Measurements from ENCODE around the gene RTEL1. TPM values are rescaled to one million over a fixed set of nuclear protein-coding genes. Genes with fewer than 3 reads are reported as not detected.

The RTEL1 gene
- total RNA-seq, 5 donors from 2014 or later (not counting 1 experiment from before 2014, with no cell fraction given) = 30.7 to 41.6 (median 36.8) TPM

DNA sequence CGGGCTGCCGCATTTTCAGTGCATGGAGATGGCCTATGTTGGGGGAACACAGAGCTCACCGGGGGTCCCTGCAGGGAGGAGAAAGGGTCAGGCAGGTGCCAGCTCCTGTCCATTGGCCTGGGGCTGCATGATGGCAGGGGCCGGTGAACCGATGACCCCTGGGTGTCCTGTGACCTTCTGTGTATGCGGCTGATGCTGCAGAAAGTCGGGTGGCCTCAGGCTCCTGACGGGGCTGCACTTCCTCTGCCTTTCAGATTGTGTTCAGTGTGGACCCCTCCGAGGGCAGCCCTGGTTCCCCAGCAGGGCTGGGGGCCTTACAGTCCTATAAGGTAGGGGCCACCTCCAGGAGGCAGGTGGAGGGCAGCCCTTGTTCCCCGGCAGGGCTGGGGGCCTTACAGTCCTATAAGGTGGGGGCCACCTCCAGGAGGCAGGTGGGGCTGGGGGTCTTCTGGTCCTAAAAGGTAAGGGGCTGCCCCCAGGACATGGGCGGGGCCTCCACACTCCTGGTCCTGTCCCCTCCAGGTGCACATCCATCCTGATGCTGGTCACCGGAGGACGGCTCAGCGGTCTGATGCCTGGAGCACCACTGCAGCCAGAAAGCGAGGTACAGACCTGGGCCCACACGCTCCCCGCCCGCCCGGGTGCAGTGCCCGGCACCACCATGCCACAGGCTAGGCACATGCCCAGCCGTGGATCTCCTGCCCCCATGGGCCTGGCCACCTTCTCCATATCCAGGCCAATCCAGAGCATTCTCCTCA lies 27.3 kb downstream of the RTEL1 start:
- CTCF ChIA-PET = no interaction called here
- Histone ChIP-seq H3K27me3 (replicated peaks in 1 of 2; ENCODE audit: control insufficient read depth in 2 of 2, extremely low read depth in 1 of 2, insufficient read depth in 2 of 2, low read length in 1 of 2) (peaks cover 0 to 2% of the 10 kb centered on the region in 2 experiments), H3K9me3 (no peaks in the 10 kb centered on the region), H3K36me3 (ENCODE audit: control insufficient read depth in 2 of 2, extremely low read depth in 1 of 2, insufficient read depth in 1 of 2, low read length in 1 of 2) (peaks cover 0 to 2% of the 10 kb centered on the region in 2 donors), H3K4me1 (ENCODE audit: control insufficient read depth in 1 of 2, extremely low read depth in 1 of 2, insufficient read depth in 2 of 2, low read length in 2 of 2) (peaks cover 6 to 22% of the 10 kb centered on the region in 2 experiments), H3K27ac (ENCODE audit: low read length) (no peak overlapping the region), H3K4me3 (ENCODE audit: control insufficient read depth in 1 of 2, extremely low read depth in 1 of 2, low read length in 1 of 2) (no peak overlapping the region)
- H3K27ac Mint-ChIP-seq = no peak overlapping the region
- 95% methylated on average over 19 of the region's 21 CpGs for WGBS (ENCODE audit: insufficient coverage)
- POLR2A ChIA-PET = no interaction called here
- no peaks in the 10 kb centered on the region for H3K27me3 Mint-ChIP-seq
- no peaks in the 10 kb centered on the region for H3K9me3 Mint-ChIP-seq
- DNase-seq (no peak), ATAC-seq (replicated peaks in 1 of 4) (no peak)
- H3K4me1 Mint-ChIP-seq = peaks cover 0 to 4% (median 3%) of the 10 kb centered on the region in 3 donors
- no peaks in the 10 kb centered on the region for H3K36me3 Mint-ChIP-seq
- H3K4me3 Mint-ChIP-seq = no peak overlapping the region

DNA sequence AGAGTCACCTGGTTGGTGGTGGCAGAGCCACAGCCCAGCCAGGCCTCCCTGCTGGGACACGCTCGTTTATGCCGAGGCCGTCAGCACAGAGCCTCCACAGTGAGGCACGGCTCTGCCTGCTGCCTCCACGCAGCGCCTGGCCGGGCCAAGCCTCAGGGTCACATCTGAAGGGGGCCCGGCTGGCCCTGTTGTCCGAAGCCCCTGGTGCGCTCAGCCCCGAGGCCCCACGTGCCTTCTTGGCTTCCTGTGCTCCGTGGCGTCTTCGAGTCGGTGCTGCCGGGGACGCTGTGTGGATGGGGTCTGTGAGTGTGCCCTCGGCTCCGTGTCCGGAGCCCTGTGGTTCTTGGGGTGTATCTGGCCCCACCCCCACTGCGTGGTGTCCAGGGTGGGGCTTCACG lies 28.0 kb downstream of the RTEL1 start:
- H3K27ac Mint-ChIP-seq = no peak overlapping the region
- ChIA-PET POLR2A (no interaction called here), CTCF (no interaction called here)
- no peak overlapping the region for H3K27ac ChIP-seq (ENCODE audit: low read length)
- H3K27me3 ChIP-seq (replicated peaks in 1 of 2; ENCODE audit: control insufficient read depth in 2 of 2, extremely low read depth in 1 of 2, insufficient read depth in 2 of 2, low read length in 1 of 2) = peaks cover 0 to 2% of the 10 kb centered on the region in 2 experiments
- peaks cover 0 to 2% of the 10 kb centered on the region in 2 donors for H3K36me3 ChIP-seq (ENCODE audit: control insufficient read depth in 2 of 2, extremely low read depth in 1 of 2, insufficient read depth in 1 of 2, low read length in 1 of 2)
- H3K36me3 Mint-ChIP-seq = no peaks in the 10 kb centered on the region
- H3K9me3 ChIP-seq = no peaks in the 10 kb centered on the region
- H3K4me3 ChIP-seq (ENCODE audit: control insufficient read depth in 1 of 2, extremely low read depth in 1 of 2, low read length in 1 of 2) = no peak overlapping the region
- WGBS (ENCODE audit: insufficient coverage) = 96% methylated on average over 11 of the region's 24 CpGs
- ATAC-seq (replicated peaks in 1 of 4) (no peak), DNase-seq (no peak)
- peaks cover 6 to 22% of the 10 kb centered on the region in 2 experiments for H3K4me1 ChIP-seq (ENCODE audit: control insufficient read depth in 1 of 2, extremely low read depth in 1 of 2, insufficient read depth in 2 of 2, low read length in 2 of 2)
- no peak overlapping the region for H3K4me3 Mint-ChIP-seq
- peaks cover 0 to 4% (median 3%) of the 10 kb centered on the region in 3 donors for H3K4me1 Mint-ChIP-seq
- H3K27me3 Mint-ChIP-seq = no peaks in the 10 kb centered on the region
- no peaks in the 10 kb centered on the region for H3K9me3 Mint-ChIP-seq

DNA sequence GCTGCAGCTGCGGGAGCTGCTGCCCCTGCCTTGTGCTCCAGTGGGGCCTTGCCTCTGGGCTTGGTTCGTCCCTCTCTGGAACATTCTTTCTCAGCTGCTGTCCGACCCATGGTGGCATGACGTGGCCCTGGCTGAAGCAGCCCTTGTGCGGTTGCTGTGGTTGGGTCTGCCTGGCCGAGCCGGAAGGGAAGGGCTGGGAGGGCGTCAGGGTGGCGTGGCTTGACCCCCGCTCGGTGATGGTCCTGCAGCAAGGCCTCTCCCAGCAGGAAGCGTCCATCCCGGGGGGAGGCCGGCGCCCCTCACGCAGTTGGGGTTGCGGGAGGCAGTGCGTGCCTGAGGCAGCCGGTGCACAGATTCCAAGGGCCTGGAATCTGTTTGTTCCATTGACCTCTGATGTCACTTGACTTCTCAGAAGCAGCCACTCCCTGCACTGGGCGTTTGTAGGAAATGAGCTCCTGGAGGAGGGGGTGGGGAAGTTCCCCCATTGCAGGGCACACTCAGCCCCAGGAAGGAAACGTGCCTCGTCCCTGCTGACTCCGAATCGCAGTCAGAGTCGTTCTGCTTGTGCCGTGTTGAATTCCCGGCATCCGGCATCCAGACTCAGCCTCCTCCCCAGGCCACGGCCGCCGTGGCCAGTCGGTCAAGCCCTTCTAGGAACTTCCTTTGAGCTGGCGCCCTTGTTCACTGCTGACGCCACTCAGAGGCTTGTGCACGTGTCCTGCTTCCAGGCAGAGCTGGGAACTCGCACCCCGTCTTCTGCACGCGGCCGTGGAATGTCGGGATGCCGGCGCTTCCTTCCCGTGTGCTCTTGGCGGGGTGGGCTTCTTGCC lies 28.6 kb downstream of the RTEL1 start:
- H3K36me3 ChIP-seq (ENCODE audit: control insufficient read depth in 2 of 2, extremely low read depth in 1 of 2, insufficient read depth in 1 of 2, low read length in 1 of 2) = peaks cover 0 to 2% of the 10 kb centered on the region in 2 donors
- Mint-ChIP-seq H3K4me3 (no peak overlapping the region), H3K27ac (no peak overlapping the region), H3K4me1 (peaks cover 3 to 5% (median 4%) of the 10 kb centered on the region in 3 donors), H3K27me3 (no peaks in the 10 kb centered on the region), H3K9me3 (no peaks in the 10 kb centered on the region), H3K36me3 (no peaks in the 10 kb centered on the region)
- H3K27ac ChIP-seq (ENCODE audit: low read length) = no peak overlapping the region
- peaks cover 6 to 22% of the 10 kb centered on the region in 2 experiments for H3K4me1 ChIP-seq (ENCODE audit: control insufficient read depth in 1 of 2, extremely low read depth in 1 of 2, insufficient read depth in 2 of 2, low read length in 2 of 2)
- no peaks in the 10 kb centered on the region for H3K9me3 ChIP-seq
- POLR2A ChIA-PET = no interaction called here
- H3K27me3 ChIP-seq (replicated peaks in 1 of 2; ENCODE audit: control insufficient read depth in 2 of 2, extremely low read depth in 1 of 2, insufficient read depth in 2 of 2, low read length in 1 of 2) = peaks cover 0 to 2% of the 10 kb centered on the region in 2 experiments
- peak overlapping the region in 1 of 2 donors; percentile 41 for H3K4me3 ChIP-seq (ENCODE audit: control insufficient read depth in 1 of 2, extremely low read depth in 1 of 2, low read length in 1 of 2)
- CTCF ChIA-PET = no interaction called here
- DNase-seq (peak in 12 of 35 experiments; percentile 8 to 45 (median 26)), ATAC-seq (replicated peaks in 1 of 4) (peak in 1 of 4 experiments; percentile 61)
- 58% methylated on average over 36 of the region's 45 CpGs for WGBS (ENCODE audit: insufficient coverage)

DNA sequence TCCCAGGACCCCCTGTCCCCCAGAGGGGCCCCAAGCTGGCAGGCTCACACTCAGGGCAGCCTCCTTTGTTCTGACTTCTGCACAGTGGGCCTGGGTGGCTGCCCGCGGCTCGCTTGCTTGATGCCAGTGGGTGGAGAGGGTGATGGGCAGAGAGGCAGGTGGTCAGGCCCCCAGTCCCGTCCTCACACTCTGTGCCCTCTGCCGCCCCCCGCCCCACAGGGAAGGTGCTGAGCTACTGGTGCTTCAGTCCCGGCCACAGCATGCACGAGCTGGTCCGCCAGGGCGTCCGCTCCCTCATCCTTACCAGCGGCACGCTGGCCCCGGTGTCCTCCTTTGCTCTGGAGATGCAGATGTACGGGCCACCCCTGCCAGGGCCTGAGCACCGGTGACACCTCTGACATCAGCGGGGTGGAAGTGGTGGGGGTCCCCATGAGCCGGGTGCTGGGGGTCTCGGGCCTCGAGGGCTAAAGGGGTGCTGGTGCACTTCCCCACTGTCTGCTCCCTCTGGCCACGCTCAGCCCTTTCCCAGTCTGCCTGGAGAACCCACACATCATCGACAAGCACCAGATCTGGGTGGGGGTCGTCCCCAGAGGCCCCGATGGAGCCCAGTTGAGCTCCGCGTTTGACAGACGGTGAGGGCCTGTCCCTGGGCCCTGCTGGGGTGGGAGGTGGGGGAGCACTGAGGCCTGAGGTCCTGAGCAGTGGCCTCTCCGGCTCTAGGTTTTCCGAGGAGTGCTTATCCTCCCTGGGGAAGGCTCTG lies 29.5 kb downstream of the RTEL1 start:
- CTCF ChIA-PET = no interaction called here
- no peak for ATAC-seq (replicated peaks in 1 of 4)

DNA sequence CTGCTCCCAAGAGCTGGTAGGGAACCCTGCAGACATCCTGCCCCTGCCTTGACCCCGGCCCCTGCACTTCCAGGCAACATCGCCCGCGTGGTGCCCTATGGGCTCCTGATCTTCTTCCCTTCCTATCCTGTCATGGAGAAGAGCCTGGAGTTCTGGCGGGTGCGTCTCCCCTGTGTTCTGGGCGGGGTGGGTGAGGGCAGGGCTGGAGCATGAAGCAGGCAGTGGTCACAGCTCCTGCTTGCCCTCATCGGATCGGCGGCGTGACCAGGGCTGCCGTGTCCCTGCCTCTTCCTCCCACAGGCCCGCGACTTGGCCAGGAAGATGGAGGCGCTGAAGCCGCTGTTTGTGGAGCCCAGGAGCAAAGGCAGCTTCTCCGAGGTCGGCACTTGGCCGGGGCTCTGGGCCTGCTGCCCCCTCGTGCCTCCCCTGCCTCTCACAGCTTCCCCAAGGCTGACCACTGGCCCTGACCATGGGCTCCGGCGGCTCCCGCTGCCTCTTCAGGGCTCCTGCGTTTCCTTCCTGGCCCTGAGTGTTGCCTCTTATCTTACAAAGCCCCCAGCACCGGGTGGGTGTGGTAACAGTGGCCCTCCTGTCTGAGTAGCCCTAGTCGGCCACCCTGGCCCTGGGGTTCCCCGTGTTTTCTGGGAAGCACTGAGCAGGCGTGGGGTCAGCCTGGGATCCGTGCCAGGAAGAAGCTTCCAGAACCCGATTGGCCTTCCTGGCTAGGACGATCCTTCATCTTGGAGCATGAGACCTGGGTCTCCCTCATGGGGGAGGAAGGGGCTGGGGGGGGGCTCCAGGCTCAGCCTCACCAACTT lies 30.3 kb downstream of the RTEL1 start:
- ATAC-seq (replicated peaks in 1 of 4) = no peak
- H3K27ac Mint-ChIP-seq = no peak overlapping the region
- CTCF ChIA-PET = no interaction called here

More for the DNA sequence above, 29.5 kb downstream of the RTEL1 start:
- DNase-seq = no peak
- Histone ChIP-seq H3K36me3 (ENCODE audit: control insufficient read depth in 2 of 2, extremely low read depth in 1 of 2, insufficient read depth in 1 of 2, low read length in 1 of 2) (no peaks in the 10 kb centered on the region), H3K27ac (ENCODE audit: low read length) (no peak overlapping the region), H3K9me3 (no peaks in the 10 kb centered on the region), H3K27me3 (replicated peaks in 1 of 2; ENCODE audit: control insufficient read depth in 2 of 2, extremely low read depth in 1 of 2, insufficient read depth in 2 of 2, low read length in 1 of 2) (peaks cover 0 to 2% of the 10 kb centered on the region in 2 experiments), H3K4me1 (ENCODE audit: control insufficient read depth in 1 of 2, extremely low read depth in 1 of 2, insufficient read depth in 2 of 2, low read length in 2 of 2) (peaks cover 6 to 22% of the 10 kb centered on the region in 2 experiments), H3K4me3 (ENCODE audit: control insufficient read depth in 1 of 2, extremely low read depth in 1 of 2, low read length in 1 of 2) (no peak overlapping the region)
- no peaks in the 10 kb centered on the region for H3K36me3 Mint-ChIP-seq
- WGBS (ENCODE audit: insufficient coverage) = 87% methylated on average over 21 of the region's 29 CpGs
- no peak overlapping the region for H3K4me3 Mint-ChIP-seq
- H3K4me1 Mint-ChIP-seq = peaks cover 4 to 6% (median 5%) of the 10 kb centered on the region in 3 donors
- H3K27me3 Mint-ChIP-seq = no peaks in the 10 kb centered on the region
- no peak overlapping the region for H3K27ac Mint-ChIP-seq
- POLR2A ChIA-PET = no interaction called here
- no peaks in the 10 kb centered on the region for H3K9me3 Mint-ChIP-seq

More for the DNA sequence above, 30.3 kb downstream of the RTEL1 start:
- WGBS (ENCODE audit: insufficient coverage) = 88% methylated on average over 23 of the region's 31 CpGs
- H3K36me3 ChIP-seq (ENCODE audit: control insufficient read depth in 2 of 2, extremely low read depth in 1 of 2, insufficient read depth in 1 of 2, low read length in 1 of 2) = no peaks in the 10 kb centered on the region
- Mint-ChIP-seq H3K4me1 (peaks cover 4 to 6% (median 5%) of the 10 kb centered on the region in 3 donors), H3K36me3 (no peaks in the 10 kb centered on the region), H3K27me3 (no peaks in the 10 kb centered on the region), H3K4me3 (no peak overlapping the region), H3K9me3 (no peaks in the 10 kb centered on the region)
- POLR2A ChIA-PET = no interaction called here
- peaks cover 0 to 2% of the 10 kb centered on the region in 2 experiments for H3K27me3 ChIP-seq (replicated peaks in 1 of 2; ENCODE audit: control insufficient read depth in 2 of 2, extremely low read depth in 1 of 2, insufficient read depth in 2 of 2, low read length in 1 of 2)
- DNase-seq = no peak
- H3K27ac ChIP-seq (ENCODE audit: low read length) = no peak overlapping the region
- H3K9me3 ChIP-seq = no peaks in the 10 kb centered on the region
- no peak overlapping the region for H3K4me3 ChIP-seq (ENCODE audit: control insufficient read depth in 1 of 2, extremely low read depth in 1 of 2, low read length in 1 of 2)
- peaks cover 6 to 22% of the 10 kb centered on the region in 2 experiments for H3K4me1 ChIP-seq (ENCODE audit: control insufficient read depth in 1 of 2, extremely low read depth in 1 of 2, insufficient read depth in 2 of 2, low read length in 2 of 2)

Data from T-cell (primary cell).